Measurements from ENCODE around the gene UBAC2.

DNA sequence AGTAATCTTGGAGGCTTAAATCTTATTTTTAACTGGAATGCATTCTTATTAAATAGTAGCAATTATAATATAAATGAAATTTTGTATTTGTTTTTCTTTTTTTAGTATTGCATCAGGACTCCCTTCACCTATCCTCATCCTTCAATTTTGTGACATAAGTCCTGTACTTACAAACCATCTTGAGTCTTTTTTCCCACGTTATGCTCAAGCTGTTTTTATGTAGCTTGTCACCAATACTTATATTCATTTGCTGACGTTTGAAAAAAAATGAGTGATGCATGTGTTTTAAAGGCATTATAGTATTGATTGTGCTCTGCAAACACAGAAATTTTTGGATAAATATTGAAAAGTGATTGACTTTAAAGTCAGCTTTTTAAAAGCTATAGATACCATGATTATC is 56.6 kb downstream of the UBAC2 start:
- TF ChIP-seq, protein P1, sequence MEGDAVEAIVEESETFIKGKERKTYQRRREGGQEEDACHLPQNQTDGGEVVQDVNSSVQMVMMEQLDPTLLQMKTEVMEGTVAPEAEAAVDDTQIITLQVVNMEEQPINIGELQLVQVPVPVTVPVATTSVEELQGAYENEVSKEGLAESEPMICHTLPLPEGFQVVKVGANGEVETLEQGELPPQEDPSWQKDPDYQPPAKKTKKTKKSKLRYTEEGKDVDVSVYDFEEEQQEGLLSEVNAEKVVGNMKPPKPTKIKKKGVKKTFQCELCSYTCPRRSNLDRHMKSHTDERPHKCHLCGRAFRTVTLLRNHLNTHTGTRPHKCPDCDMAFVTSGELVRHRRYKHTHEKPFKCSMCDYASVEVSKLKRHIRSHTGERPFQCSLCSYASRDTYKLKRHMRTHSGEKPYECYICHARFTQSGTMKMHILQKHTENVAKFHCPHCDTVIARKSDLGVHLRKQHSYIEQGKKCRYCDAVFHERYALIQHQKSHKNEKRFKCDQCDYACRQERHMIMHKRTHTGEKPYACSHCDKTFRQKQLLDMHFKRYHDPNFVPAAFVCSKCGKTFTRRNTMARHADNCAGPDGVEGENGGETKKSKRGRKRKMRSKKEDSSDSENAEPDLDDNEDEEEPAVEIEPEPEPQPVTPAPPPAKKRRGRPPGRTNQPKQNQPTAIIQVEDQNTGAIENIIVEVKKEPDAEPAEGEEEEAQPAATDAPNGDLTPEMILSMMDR (IDR thresholded peaks at IDR 0.05) = no peak
- TF ChIP-seq EP300 (IDR thresholded peaks at IDR 0.05) (no peak), POLR2AphosphoS5 (IDR thresholded peaks at IDR 0.05) (no peak)

All from sigmoid colon (tissue), 4 donors.